RPMI7951 (cell line): ENCODE data around the gene ZNF629. TPM values are rescaled to one million over a fixed set of nuclear protein-coding genes. Genes with fewer than 3 reads are reported as not detected.
"Not testable (repeated sequence)": the region's sequence is repeated elsewhere in the genome, so short reads cannot be mapped to it uniquely, and the experiment has no call there.

Experiments
- DNase-seq: peaks from one replicate; pipeline ENCODE4 v3.0.0-alpha.2; 2012; ENCODE audit warnings: low read depth
- total RNA-seq: library from RNA; depleted of rRNA; stranded (reverse); fragments of >200 nt; shearing (Covaris generic); gene quantifications from 2 replicates; pipeline ENCODE4 v1.2.3, GENCODE V29; 2014; rRNA removed

The ZNF629 gene
- 7.5 and 8.3 TPM in 2 replicates for total RNA-seq

- DNase-seq, result peak; percentile 74
These were observed at the start of gene ZNF629 for GRCh38 chr16:30786936-30787612. Gene ZNF629, minus strand, starts transcription at chr16:30787205. Its CDS starts 2,723 bp downstream, at chr16:30784482.

- no peak for DNase-seq
These were observed 47.2 kb upstream of the ZNF629 start for GRCh38 chr16:30834130-30834740.

- no peak for DNase-seq
These were observed 43.0 kb upstream of the ZNF629 start for GRCh38 chr16:30830072-30830417.

GRCh38 chr16:30829130-30830071 lies 42.4 kb upstream of the ZNF629 start:
- DNase-seq, result peak; percentile 2

- no peak for DNase-seq
These were observed 34.9 kb upstream of the ZNF629 start for GRCh38 chr16:30821891-30822290.

- not testable (repeated sequence) for DNase-seq
These were observed 34.4 kb upstream of the ZNF629 start for GRCh38 chr16:30821441-30821840.

- DNase-seq, result no peak
These were observed 34.0 kb upstream of the ZNF629 start for GRCh38 chr16:30820952-30821421.

- no peak for DNase-seq
These were observed 29.8 kb upstream of the ZNF629 start for GRCh38 chr16:30816769-30817168.

GRCh38 chr16:30813821-30814189 lies 26.8 kb upstream of the ZNF629 start:
- no peak for DNase-seq

GRCh38 chr16:30809675-30810074 lies 22.7 kb upstream of the ZNF629 start:
- DNase-seq, result not testable (repeated sequence)

- DNase-seq, result not testable (repeated sequence)
These were observed 22.0 kb upstream of the ZNF629 start for GRCh38 chr16:30808890-30809426.

GRCh38 chr16:30808146-30808545 lies 21.1 kb upstream of the ZNF629 start:
- no peak for DNase-seq

- peak; percentile 82 for DNase-seq
These were observed 18.6 kb upstream of the ZNF629 start for GRCh38 chr16:30805370-30806169.

- DNase-seq, result no peak
These were observed 18.0 kb upstream of the ZNF629 start for GRCh38 chr16:30805056-30805369.

- DNase-seq, result no peak
These were observed 15.9 kb upstream of the ZNF629 start for GRCh38 chr16:30802936-30803335.

- no peak for DNase-seq
These were observed 10.8 kb upstream of the ZNF629 start for GRCh38 chr16:30797670-30798309.

GRCh38 chr16:30794634-30795033 lies 7.6 kb upstream of the ZNF629 start:
- no peak for DNase-seq

GRCh38 chr16:30793508-30794069 lies 6.6 kb upstream of the ZNF629 start:
- DNase-seq, result no peak

- DNase-seq, result no peak
These were observed 791 bp upstream of the ZNF629 start for GRCh38 chr16:30787613-30788378.
